Hepatic stellate cell (primary cell): ENCODE measurements around the gene PDGFD.

Experiments
- DNase-seq: peaks from one replicate; pipeline ENCODE4 v3.0.0; 2011; ENCODE audit warnings: low spot score

The PDGFD gene

GRCh38 chr11:103887001-103887658 is 276.8 kb downstream of the PDGFD start:
- DNase-seq, result no peak

GRCh38 chr11:103883856-103884255 is 280.1 kb downstream of the PDGFD start:
- no peak for DNase-seq

GRCh38 chr11:103883291-103883690 is 280.7 kb downstream of the PDGFD start:
- DNase-seq, result no peak

- no peak for DNase-seq
Measured at GRCh38 chr11:103881584-103881983, 282.4 kb downstream of the PDGFD start.

GRCh38 chr11:103880968-103881367 is 283.0 kb downstream of the PDGFD start:
- DNase-seq, result no peak

GRCh38 chr11:103878646-103879045 is 285.3 kb downstream of the PDGFD start:
- DNase-seq, result no peak

- DNase-seq, result no peak
Measured at GRCh38 chr11:103877221-103877620, 286.7 kb downstream of the PDGFD start.

- DNase-seq, result no peak
Measured at GRCh38 chr11:103875855-103876510, 288.0 kb downstream of the PDGFD start.

GRCh38 chr11:103872748-103873147 is 291.2 kb downstream of the PDGFD start:
- no peak for DNase-seq

- DNase-seq, result no peak
Measured at GRCh38 chr11:103871923-103872551, 291.9 kb downstream of the PDGFD start.

- DNase-seq, result no peak
Measured at GRCh38 chr11:103870821-103871309, 293.1 kb downstream of the PDGFD start.

- no peak for DNase-seq
Measured at GRCh38 chr11:103867481-103867880, 296.5 kb downstream of the PDGFD start.

- DNase-seq, result no peak
Measured at GRCh38 chr11:103863497-103863896, 300.4 kb downstream of the PDGFD start.

GRCh38 chr11:103862802-103863174 is 301.2 kb downstream of the PDGFD start:
- DNase-seq, result no peak

GRCh38 chr11:103862094-103862801 is 301.7 kb downstream of the PDGFD start:
- no peak for DNase-seq
